Testis (tissue), 2 donors: ENCODE data around the gene TMEM107.

Experiments
- CTCF ChIP-seq, 3 experiments: fragments of 450-650 bp in 2 of 3; fragments of 200-600 bp in 1 of 3; sonication (generic) in 1 of 3; IDR thresholded peaks; one replicate each; pipeline ENCODE4 v1.5.1; 2016 to 2019; ENCODE audit warnings: antibody characterized with exemption in 3 of 3, mild to moderate bottlenecking in 2 of 3, moderate library complexity in 1 of 3
- POLR2A ChIP-seq: fragments of 450-650 bp; IDR thresholded peaks from one replicate; pipeline ENCODE4 v1.6.1; 2017; ENCODE audit warnings: antibody characterized with exemption, mild to moderate bottlenecking, moderate library complexity

- no peak for TF ChIP-seq CTCF (IDR thresholded peaks at IDR 0.05)
- TF ChIP-seq POLR2A: no peak
Observed at GRCh38 chr17:8147141-8147804, 28.9 kb downstream of the TMEM107 start.
